COLO829 (cell line): ENCODE measurements around the gene TREM2.
"Not testable (repeated sequence)": the region's sequence is repeated elsewhere in the genome, so short reads cannot be mapped to it uniquely, and the experiment has no call there.

Experiments
- DNase-seq: peaks from one replicate; pipeline ENCODE4 v3.0.0; 2012; ENCODE audit warnings: low spot score

TREM2 gene

DNA sequence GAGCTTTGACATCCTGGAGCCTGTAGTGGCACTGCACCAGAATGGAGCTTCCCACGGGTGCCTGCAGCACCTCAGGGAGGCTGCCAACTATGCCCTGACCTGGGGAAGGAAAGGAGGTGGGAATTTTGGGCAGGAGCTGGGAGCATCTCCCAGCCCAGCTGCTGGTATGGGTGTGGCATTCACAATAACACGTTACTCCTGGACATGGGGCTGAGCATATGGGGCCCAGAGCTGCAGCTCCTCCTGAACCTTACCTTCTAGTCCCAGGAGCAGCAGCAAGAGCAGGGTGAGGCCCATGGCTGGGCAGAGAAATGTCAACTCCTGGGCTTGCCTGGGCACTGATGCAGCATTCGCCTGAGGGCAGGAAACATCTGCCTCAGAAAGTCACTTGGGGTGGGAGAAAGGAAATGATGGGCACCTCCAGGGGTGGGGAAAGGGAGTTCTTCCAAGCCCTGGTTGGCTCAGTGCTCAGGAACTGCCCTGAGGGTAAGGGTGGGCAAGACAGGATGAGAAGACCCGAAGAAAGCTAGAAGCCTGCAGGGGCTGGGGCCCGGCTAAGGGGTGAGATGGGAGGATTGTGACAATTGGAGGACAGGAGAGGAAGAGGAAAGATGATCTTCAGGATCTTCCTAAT lies 8.8 kb downstream of the TREM2 start, which contains the start of gene TREML1:
TSS of gene TREML1 (minus strand) at position 356 of the 634 bp plus-strand sequence. CDS start at position 297, 59 bp downstream.
- DNase-seq, result no peak

DNA sequence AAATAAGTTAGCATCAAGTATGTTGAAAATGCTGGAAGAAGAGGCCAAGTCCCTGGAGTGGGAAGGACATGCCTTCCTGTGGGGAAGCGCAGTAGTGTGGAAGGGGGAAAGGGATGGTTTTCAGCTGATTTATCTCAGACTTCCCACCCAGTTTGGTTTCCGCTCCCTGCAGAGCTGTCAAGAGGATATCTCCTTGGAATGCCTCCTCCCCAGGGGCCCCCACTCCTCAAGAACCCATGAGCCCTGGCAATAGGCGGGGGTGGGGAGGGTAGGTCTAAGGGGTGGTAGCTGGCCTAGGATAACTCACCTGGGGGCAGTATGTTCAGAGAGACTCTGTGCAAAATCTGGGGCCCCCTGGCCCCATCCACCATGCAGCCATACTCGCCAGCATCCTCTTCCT lies 9.5 kb downstream of the TREM2 start:
- DNase-seq, result no peak

DNA sequence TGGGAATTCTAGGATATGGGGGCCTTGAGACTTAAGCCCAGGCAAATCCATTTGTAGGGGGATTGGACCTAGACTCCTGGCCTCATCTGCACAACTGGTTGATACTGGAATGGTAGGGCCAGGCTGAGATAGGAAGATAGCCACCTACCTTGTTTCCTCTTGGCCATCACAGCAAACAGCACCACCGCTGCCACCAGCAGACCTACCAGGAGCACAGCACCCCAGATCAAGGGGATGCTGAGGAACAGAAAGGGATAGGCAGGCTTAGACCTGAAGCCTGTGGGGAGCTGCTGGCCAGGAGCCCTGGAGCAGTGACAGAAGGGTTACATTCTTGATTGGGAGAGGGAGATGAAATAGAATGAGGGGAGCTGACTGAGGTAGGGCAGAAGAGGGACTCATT lies 12.2 kb downstream of the TREM2 start:
- DNase-seq, result no peak

DNA sequence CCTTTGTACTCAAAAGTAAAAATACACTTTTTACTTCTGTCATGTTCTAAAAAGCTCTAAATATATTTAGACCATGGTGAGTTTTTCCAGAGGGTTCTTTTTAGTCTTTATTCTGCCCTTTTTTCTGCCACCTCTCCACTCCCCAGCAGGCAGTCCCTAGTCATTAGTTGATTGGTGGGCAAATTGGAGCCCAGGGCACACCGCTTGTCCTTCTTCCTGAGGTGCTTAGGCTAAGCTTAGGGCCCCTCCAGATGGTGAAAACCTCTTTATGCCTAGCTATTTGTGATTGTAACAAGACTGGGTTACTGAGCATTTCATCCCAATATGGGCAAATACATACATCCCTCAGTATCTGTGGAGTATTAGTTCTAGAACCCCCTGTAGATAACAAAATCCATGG lies 15.0 kb downstream of the TREM2 start:
- DNase-seq, result no peak

DNA sequence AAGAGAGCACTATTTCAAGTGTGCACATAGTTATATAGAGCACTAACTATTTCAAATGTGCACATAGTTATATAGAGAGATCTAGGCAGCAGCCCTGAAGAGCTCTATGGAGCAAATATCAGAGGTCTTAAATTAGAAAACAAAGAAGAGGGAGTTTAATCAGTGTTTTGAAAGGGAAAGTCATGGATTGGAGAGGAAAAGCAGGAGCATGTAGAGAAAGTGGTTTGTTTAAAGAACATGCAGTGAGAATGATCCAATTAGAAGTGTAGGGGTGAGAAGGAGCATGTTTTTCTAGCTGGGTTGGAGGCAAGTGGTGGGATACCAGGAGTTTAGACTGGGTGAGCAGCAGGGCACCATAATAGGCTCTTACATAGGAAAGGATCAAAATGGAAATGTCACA lies 26.0 kb downstream of the TREM2 start:
- DNase-seq, result no peak

DNA sequence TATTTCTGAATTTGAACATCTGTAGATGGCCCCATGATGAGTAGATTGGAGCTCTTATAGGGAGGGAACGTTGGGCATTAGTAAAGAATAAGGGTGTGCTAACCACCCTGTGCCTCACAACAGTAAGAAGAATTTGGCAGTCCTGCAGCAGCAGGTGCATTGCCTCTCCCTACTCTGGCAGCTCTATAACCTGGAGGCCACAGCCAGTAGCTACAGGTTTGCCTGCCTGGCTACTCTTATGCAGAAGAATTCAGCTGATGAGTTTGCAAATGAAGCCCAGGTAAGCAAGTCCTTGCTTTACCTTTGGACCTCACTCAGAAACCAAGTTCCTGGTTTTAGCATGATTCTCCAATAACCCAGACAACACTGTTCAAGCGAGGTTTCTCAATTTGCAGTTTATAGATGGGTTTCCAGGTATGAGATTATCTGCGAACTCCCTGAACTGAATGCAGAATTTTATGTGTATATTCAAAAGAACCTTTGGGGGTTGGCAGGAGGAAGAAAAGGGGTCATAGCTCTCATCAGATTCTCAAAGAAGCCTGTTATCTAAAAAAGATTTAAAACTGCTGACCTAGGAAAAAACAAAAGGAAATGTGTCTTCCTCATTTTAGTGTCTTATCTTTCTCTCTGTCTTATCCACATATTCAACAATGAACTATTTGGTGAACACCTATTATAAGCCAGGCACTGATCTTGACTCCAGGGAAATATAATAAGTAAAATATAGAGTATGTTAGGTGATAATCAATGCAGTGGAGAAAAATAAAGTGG lies 27.7 kb downstream of the TREM2 start:
- no peak for DNase-seq

DNA sequence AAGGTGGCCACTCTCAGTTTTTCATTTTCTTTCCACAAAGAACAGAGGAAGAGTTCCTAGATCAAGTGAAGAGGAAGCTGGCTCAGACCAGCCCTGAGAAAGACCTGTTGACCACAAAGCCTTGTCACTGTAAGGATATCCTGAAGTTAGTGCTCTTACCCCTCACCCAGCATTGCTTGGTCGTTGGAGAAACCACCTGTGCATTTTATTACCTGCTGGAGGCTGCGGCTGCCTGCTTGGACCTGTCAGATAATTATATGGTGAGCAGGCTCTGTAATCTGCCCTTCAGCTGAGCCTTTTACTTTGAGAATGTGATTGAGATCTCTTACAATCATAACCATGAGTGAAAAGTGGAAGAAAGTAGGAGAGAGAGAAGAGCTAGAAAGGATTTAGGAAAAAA lies 30.7 kb downstream of the TREM2 start:
- no peak for DNase-seq

DNA sequence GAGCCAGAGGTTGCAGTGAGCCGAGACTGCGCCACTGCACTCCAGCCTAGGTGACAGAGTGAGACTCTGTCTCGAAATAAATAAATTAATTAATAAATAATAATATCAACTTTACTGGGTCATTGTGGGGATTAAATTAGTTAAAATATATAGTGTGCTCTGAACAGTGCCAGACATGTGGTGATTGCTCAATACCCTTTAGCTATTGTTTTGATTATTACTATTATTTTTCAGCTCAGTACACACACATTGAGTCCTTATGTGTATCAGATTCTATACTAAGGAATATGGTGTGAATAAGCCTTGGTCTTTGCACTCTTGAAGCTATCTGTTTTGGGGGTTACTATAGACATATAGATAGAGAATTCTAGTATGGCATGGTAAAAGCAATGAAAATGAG lies 37.6 kb downstream of the TREM2 start:
- no peak for DNase-seq

DNA sequence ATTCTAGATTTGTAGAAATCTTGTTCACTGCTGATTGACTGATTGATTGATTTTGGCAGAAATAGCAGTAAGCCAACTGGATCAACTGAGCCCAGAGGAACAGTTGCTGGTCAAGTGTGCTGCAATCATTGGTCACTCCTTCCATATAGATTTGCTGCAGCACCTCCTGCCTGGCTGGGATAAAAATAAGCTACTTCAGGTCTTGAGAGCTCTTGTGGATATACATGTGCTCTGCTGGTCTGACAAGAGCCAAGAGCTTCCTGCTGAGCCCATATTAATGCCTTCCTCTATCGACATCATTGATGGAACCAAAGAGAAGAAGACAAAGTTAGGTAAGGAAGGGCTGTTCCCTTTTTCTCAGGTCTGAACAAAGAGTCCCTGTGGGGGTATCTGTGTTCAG lies 40.0 kb downstream of the TREM2 start:
- no peak for DNase-seq

DNA sequence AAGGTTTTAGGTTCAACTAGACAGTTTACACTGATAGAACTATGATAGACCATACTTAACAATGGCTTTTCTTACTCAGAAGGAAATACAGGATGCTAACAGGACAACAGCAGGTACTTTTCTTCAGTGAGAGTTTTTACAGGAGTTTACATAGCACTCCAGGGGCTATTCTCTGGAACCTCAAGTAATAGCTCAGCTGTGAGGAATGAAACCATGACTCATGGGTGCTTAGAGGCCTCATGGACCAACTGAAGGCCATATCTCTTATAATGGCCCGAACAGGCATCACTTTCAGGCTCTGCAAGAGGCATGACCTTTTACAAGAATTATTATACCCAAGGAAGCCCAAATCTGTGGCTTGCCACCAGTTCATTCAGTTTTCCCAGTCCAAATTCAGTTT lies 40.5 kb downstream of the TREM2 start:
- DNase-seq, result no peak

DNA sequence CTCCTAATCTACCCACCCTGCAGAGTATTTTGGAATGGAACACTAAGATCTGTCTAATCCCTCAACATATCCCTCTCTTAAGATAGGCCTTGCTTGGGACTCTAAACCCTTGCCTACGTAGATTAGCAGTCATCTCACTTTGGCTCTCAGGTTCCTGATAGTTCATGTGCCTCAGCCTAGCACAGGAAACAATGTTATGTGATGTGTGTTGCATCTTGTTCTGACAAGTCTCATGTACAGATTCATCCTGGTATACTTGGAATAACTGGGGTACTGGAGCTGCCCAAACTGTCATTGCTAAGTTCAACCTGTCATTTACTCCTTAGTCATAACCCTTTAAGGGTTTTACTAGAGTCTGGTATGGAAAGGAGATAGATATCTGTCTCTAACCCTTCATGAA lies 42.9 kb downstream of the TREM2 start:
- no peak for DNase-seq

DNA sequence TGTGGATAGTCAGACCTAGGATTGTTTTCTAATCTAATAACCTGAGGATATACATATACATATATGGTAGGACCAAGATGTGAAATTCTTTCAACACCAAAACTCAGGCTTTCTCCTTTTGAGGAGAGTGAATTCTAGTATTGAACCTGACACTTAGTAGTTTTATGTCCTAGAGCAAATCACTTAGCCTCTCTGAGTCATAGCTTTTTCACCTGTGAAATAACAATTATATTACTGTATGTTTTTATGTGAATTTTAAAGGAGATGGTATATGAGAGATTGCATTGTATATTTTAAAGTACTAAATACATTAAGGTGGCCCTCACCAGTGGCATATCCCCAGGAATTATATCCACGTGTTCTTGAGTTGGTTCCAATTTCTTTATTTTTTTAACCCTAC lies 43.4 kb downstream of the TREM2 start:
- DNase-seq, result no peak

DNA sequence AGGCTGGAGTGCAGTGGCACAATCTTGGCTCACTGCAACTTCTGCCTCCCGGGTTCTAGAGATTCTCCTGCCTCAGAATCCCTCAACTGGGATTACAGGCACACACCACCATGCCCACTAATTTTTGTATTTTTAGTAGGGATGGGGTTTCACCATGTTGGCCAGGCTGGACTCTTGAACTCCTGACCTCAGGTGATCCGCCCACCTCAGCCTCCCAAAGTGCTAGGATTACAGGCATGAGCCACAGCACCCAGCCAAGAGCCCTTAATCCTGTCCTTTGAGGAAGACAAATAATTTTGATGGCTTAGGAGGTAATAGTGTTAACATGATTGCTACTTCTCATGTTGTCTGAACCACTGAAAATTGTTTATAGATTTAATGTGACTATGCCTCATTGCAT lies 47.9 kb downstream of the TREM2 start:
- not testable (repeated sequence) for DNase-seq

DNA sequence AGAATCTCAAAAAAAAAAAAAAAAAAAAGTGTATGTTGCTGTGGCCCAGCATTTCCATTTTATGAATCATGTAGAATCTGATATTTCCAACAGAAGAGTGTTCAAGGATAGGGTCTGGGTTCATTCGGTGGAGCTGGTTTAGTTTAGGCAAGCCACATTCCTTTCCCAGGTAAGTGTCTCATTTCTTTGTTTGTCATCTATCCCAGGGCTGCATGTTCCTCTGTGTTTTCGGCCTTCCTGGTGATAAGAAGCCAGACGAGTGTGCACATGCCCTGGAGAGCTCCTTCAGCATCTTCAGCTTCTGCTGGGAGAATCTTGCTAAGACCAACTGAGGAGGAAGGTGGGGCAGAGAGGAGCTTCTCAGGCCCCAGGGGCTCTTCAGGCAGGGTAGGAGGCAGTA lies 51.9 kb downstream of the TREM2 start:
- no peak for DNase-seq
